ENCODE measurements around the gene EML4.
"Not testable (repeated sequence)": the region's sequence is repeated elsewhere in the genome, so short reads cannot be mapped to it uniquely, and the experiment has no call there.

Gene EML4

DNA sequence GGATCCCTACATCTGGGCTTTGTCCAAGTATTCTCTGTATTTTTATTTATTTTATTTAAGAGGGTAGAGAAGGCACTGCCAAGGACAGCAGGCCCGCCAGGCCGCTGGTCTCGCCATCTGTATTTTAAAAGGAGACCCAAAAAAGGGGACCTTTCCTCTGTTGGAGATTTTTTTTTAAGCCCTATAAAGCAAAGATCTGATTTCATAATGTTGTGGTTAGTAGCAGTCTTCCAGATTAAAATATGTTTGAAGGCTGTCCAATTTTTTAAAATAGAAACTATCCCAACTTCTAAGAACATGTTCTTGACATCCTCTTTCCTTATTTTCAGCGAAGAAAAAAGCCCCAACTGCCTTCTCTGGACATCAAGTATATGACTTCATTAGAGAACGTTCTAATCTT is 102.1 kb downstream of the EML4 start:
- H3K27ac Mint-ChIP-seq; H3K27me3 Mint-ChIP-seq; H3K4me3 Mint-ChIP-seq; DNase-seq (ENCODE audit: low spot score in 2 of 2); H3K9me3 Mint-ChIP-seq; H3K4me1 Mint-ChIP-seq; ATAC-seq (ENCODE audit: low read depth): not testable (repeated sequence)
- peaks cover 11% of the 10 kb centered on the region for H3K36me3 Mint-ChIP-seq

DNA sequence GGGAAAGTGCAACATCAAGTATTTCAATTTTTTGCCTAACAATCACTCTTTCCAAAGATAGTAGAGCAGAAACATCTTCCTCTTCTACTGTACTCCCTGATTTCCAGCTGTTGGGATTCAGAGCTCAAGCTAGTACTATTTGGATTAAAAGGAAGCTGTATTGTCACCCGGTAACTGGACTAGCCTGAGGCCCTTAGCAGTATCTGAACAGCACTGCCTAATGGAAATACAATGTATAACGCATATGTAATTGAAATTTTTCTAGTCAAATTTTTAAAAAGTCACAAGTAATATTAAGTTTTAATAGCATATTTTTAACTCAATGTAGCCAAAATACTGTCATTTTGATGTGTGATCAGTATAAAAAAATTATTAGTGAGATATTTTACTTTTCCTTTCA is 105.7 kb downstream of the EML4 start:
- DNase-seq (ENCODE audit: low spot score in 2 of 2): no peak
- Mint-ChIP-seq H3K9me3 (no peaks in the 10 kb centered on the region), H3K4me1 (no peaks in the 10 kb centered on the region), H3K4me3 (no peak overlapping the region), H3K36me3 (peaks cover 19% of the 10 kb centered on the region), H3K27me3 (no peaks in the 10 kb centered on the region), H3K27ac (no peak overlapping the region)
- ATAC-seq (ENCODE audit: low read depth): no peak

- Mint-ChIP-seq H3K4me1 (no peaks in the 10 kb centered on the region), H3K36me3 (peaks cover 29% of the 10 kb centered on the region), H3K27me3 (no peaks in the 10 kb centered on the region), H3K4me3 (no peak overlapping the region), H3K9me3 (no peaks in the 10 kb centered on the region), H3K27ac (peak overlapping the region; percentile 5)
- no peak for ATAC-seq (ENCODE audit: low read depth)
- DNase-seq (ENCODE audit: low spot score in 2 of 2): no peak
Observed at GRCh38 chr2:42281416-42282081, 112.4 kb downstream of the EML4 start.

DNA sequence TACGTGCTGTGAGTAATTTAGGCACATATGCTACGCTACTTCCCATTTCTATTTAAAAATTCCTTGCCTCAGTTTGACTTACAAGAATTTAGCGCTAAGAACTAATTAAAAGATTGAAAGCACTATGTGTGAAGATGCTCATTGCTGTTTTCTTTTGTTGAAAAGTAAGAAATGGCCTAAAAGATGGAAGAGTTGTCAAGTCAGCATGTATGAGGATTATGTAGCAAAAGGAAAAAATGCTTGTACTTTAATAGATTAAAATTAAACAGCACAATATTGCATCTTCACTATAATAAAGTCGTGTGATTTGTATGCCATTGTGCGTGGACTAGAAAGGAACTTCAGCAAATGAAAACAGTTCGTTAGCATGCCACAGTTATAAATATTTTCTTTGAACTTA is 114.9 kb downstream of the EML4 start:
- peaks cover 25% of the 10 kb centered on the region for H3K36me3 Mint-ChIP-seq
- peaks cover 2% of the 10 kb centered on the region for H3K4me1 Mint-ChIP-seq
- ATAC-seq (ENCODE audit: low read depth) (no peak), DNase-seq (ENCODE audit: low spot score in 2 of 2) (no peak)
- H3K9me3 Mint-ChIP-seq: no peaks in the 10 kb centered on the region
- H3K27ac Mint-ChIP-seq: no peak overlapping the region
- no peaks in the 10 kb centered on the region for H3K27me3 Mint-ChIP-seq
- no peak overlapping the region for H3K4me3 Mint-ChIP-seq

DNA sequence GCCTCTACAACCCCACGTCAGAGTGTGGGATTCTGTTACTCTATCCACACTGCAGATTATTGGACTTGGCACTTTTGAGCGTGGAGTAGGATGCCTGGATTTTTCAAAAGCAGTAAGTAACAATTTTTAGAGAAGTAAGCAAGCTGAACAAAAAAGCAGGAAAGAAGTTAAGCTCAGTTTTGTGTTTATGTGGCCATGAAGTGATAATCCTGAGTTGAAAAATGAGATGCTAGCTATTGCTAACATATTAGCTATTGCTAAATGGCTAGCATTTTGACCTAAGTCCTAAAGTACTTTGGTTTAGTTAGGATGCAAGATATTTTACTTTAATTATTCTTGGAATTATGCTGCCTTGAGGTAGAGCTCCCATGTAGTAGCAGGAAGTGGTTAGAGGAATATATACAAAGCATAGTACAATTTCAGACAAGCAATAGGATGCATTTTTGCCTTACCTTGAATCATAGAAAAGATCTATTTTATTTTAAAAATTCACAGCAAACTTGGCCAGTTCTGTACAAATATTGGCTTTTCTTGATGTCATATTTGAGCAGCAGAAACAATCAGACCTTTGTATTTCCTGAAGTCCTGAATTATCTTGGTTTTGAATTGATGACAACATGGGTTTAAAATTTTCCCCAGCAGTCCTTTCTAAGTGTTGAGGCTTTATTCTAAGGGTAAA is 117.3 kb downstream of the EML4 start:
- Mint-ChIP-seq H3K9me3 (no peaks in the 10 kb centered on the region), H3K27ac (peak overlapping the region; percentile 48), H3K4me3 (no peak overlapping the region), H3K36me3 (peaks cover 33% of the 10 kb centered on the region), H3K4me1 (peaks cover 5% of the 10 kb centered on the region), H3K27me3 (no peaks in the 10 kb centered on the region)
- no peak for DNase-seq (ENCODE audit: low spot score in 2 of 2)
- ATAC-seq (ENCODE audit: low read depth): no peak

DNA sequence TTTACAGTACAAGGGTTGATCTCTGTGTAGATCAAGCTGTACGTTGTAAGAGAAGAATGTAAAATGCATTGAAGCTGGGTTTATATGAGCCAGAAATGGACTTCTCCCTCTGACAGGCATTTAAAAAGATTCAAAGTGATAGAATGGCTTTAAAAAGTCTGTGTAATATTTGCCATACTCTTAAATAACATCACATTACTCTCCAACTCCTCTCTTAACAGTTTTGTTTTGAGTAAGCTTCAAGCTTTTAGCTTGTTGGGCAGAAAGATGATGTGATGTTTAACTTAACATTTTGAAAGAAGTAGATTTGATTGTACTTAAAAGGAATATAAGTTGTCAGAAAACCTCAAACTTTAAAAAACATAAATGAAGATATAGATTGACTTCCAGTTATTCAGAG is 119.7 kb downstream of the EML4 start:
- Mint-ChIP-seq H3K27ac (peak overlapping the region; percentile 51), H3K4me1 (peaks cover 5% of the 10 kb centered on the region), H3K4me3 (no peak overlapping the region), H3K9me3 (no peaks in the 10 kb centered on the region), H3K27me3 (no peaks in the 10 kb centered on the region), H3K36me3 (peaks cover 33% of the 10 kb centered on the region)
- DNase-seq (ENCODE audit: low spot score in 2 of 2): no peak
- ATAC-seq (ENCODE audit: low read depth): no peak

GRCh38 chr2:42289222-42289621 is 120.1 kb downstream of the EML4 start:
- H3K27ac Mint-ChIP-seq: peak overlapping the region; percentile 51
- no peak for ATAC-seq (ENCODE audit: low read depth)

GRCh38 chr2:42290005-42290404 is 120.9 kb downstream of the EML4 start:
- Mint-ChIP-seq H3K4me1 (peaks cover 7% of the 10 kb centered on the region), H3K27ac (no peak overlapping the region), H3K9me3 (no peaks in the 10 kb centered on the region), H3K27me3 (no peaks in the 10 kb centered on the region), H3K36me3 (peaks cover 32% of the 10 kb centered on the region), H3K4me3 (no peak overlapping the region)
- DNase-seq (ENCODE audit: low spot score in 2 of 2) (no peak), ATAC-seq (ENCODE audit: low read depth) (no peak)

More at GRCh38 chr2:42289222-42289621, 120.1 kb downstream of the EML4 start:
- Mint-ChIP-seq H3K4me3 (no peak overlapping the region), H3K4me1 (peaks cover 5% of the 10 kb centered on the region), H3K27me3 (no peaks in the 10 kb centered on the region), H3K9me3 (no peaks in the 10 kb centered on the region), H3K36me3 (peaks cover 32% of the 10 kb centered on the region)
- DNase-seq (ENCODE audit: low spot score in 2 of 2): no peak

DNA sequence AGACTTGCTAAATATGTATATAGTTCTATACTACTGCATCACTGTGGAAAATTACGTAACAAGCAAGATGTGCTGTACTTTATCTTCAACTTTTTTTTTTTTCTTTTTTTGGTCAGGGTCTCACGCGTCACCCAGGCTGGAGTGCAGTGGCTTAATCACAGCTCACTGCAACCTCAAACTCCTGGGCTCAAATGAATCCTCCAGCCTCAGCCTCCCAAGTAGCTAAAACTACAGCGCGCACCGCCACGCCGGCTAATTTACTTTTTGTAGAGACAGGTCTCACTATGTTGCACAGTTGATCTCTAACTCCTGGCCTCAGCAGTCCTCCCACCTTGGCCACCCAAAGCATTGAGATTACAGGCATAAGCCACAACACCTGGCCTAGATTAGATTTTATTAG is 123.9 kb downstream of the EML4 start:
- ATAC-seq (ENCODE audit: low read depth) (no peak), DNase-seq (ENCODE audit: low spot score in 2 of 2) (no peak)
- Mint-ChIP-seq H3K4me1 (peaks cover 17% of the 10 kb centered on the region), H3K27me3 (no peaks in the 10 kb centered on the region), H3K36me3 (peaks cover 34% of the 10 kb centered on the region), H3K27ac (no peak overlapping the region), H3K9me3 (no peaks in the 10 kb centered on the region), H3K4me3 (no peak overlapping the region)

DNA sequence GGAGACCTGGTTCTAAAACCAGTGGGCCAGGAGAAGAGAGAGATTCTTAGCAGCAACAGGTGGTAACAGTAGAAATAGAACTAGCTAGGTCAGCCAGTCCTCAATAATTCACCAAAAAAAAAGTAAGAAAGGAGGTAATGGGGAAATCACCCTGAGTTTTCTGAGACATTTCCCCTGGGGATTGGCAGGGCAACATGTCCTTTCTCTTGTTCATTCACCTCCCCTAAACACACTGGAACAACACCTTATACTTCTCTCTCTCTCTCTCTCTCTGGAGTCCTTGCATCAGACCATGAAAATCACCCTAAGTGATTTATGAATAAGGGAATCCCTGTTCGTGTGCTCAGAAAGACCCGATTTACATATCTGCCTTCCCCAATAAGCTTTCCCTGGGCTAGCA is 127.1 kb downstream of the EML4 start:
- H3K4me1 Mint-ChIP-seq: peaks cover 14% of the 10 kb centered on the region
- DNase-seq (ENCODE audit: low spot score in 2 of 2): peak in 1 of 2 donors; percentile 37
- peak overlapping the region; percentile 89 for H3K27ac Mint-ChIP-seq
- peak; percentile 85 for ATAC-seq (ENCODE audit: low read depth)
- H3K9me3 Mint-ChIP-seq: no peaks in the 10 kb centered on the region
- H3K36me3 Mint-ChIP-seq: peaks cover 30% of the 10 kb centered on the region
- no peak overlapping the region for H3K4me3 Mint-ChIP-seq
- no peaks in the 10 kb centered on the region for H3K27me3 Mint-ChIP-seq

DNA sequence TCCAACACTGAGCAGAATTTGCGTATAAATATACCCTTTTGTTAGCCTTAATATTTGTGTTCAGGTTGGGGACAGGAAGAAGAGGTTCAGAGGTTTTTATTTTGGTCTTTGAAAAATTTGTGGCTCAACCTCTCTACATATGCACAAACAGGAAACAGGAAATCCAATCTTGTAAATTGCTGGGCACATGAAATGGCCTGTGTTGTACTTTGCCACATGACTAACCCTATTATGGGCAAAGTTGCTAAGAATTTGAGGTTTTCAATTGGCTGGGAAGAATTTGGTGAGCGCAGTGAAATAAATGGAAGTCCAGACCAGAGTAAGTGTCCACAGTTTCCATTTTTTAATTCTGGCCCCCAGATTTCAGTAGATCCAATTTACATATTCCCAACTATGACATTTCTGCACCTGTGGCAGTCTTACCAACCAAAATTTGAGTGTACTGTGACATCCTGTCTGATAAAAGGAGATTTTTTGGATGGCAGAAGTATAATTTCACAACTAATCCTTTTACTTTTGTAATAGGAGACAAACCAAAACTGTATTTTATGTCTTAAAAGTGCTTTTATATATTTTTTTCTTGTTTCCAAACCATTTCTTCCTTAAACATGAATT is 128.3 kb downstream of the EML4 start:
- Mint-ChIP-seq H3K9me3 (no peaks in the 10 kb centered on the region), H3K27ac (peak overlapping the region; percentile 89), H3K4me1 (peaks cover 14% of the 10 kb centered on the region), H3K27me3 (no peaks in the 10 kb centered on the region), H3K36me3 (peaks cover 21% of the 10 kb centered on the region), H3K4me3 (peak overlapping the region; percentile 57)
- DNase-seq (ENCODE audit: low spot score in 2 of 2) (no peak), ATAC-seq (ENCODE audit: low read depth) (peak; percentile 31)

DNA sequence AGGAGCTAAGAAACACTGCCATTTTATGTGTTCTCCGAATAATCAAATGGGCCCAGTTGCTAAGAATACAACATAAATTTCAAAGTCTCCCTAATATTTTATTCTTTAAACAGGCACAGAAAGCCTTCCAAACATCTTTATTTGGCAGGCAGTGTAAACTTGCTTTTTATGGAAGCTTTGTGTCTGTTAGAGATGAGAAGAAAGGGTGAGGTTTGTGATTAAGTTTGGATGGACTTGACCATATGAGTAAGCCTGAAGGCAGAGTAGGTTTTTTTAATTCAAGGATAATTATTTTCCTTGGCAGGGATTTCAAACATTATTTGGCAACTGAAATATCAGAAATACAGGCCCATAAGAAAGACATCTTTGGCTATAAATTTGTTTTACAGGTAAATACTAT is 129.0 kb downstream of the EML4 start:
- H3K27me3 Mint-ChIP-seq: no peaks in the 10 kb centered on the region
- peaks cover 14% of the 10 kb centered on the region for H3K4me1 Mint-ChIP-seq
- peak overlapping the region; percentile 89 for H3K27ac Mint-ChIP-seq
- peaks cover 22% of the 10 kb centered on the region for H3K36me3 Mint-ChIP-seq
- no peak for ATAC-seq (ENCODE audit: low read depth)
- no peaks in the 10 kb centered on the region for H3K9me3 Mint-ChIP-seq
- no peak for DNase-seq (ENCODE audit: low spot score in 2 of 2)
- no peak overlapping the region for H3K4me3 Mint-ChIP-seq

- no peak for DNase-seq (ENCODE audit: low spot score in 2 of 2)
- ATAC-seq (ENCODE audit: low read depth): no peak
- H3K27ac Mint-ChIP-seq: peak overlapping the region; percentile 77
- H3K4me3 Mint-ChIP-seq: no peak overlapping the region
- H3K4me1 Mint-ChIP-seq: peaks cover 16% of the 10 kb centered on the region
- no peaks in the 10 kb centered on the region for H3K9me3 Mint-ChIP-seq
- H3K27me3 Mint-ChIP-seq: no peaks in the 10 kb centered on the region
- peaks cover 28% of the 10 kb centered on the region for H3K36me3 Mint-ChIP-seq
Observed at GRCh38 chr2:42298996-42299754, 130.0 kb downstream of the EML4 start.

- Mint-ChIP-seq H3K4me3 (no peak overlapping the region), H3K4me1 (peaks cover 15% of the 10 kb centered on the region), H3K9me3 (no peaks in the 10 kb centered on the region)
Observed at GRCh38 chr2:42300527-42300926, 131.4 kb downstream of the EML4 start.

More at GRCh38 chr2:42300527-42300926, 131.4 kb downstream of the EML4 start:
- Mint-ChIP-seq H3K36me3 (peaks cover 29% of the 10 kb centered on the region), H3K27me3 (no peaks in the 10 kb centered on the region), H3K27ac (no peak overlapping the region)
- DNase-seq (ENCODE audit: low spot score in 2 of 2) (no peak), ATAC-seq (ENCODE audit: low read depth) (no peak)
